MM.1S (cell line): ENCODE results near the gene PLEKHM3.

ENCODE experiments used
- EZH2phosphoT487 ChIP-seq: fragments of 300-600 bp; sonication (generic); IDR thresholded peaks from 2 replicates; pipeline ENCODE4 v1.6.1; 2018; ENCODE audit warnings: antibody characterized with exemption, low read length
- TF ChIP-seq, protein P1 (sequence below): fragments of 300-600 bp; sonication (generic); IDR thresholded peaks from 2 replicates; pipeline ENCODE4 v1.5.1; 2016; ENCODE audit warnings: antibody characterized with exemption, low read length, mixed read lengths

DNA sequence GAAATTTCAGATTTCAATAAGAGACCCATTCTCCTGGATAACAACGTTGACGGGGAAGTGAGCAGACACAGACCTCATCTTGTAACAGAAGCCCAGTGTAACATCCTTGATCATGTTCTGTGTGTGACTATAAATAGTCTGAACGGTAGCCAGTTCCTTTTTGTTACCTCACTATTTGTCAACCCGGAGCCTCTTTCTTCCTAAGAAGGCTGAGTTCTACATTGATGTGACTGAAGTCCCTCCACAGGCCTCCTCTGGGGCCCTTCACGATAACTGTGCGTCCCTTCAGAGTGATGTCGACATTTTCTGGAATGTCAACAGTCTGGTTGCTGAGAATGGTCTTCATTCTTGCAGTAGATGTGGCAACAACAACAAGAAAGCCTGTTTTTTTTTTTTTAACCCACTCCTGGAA is 6.3 kb upstream of the PLEKHM3 start:
- TF ChIP-seq, protein P1, sequence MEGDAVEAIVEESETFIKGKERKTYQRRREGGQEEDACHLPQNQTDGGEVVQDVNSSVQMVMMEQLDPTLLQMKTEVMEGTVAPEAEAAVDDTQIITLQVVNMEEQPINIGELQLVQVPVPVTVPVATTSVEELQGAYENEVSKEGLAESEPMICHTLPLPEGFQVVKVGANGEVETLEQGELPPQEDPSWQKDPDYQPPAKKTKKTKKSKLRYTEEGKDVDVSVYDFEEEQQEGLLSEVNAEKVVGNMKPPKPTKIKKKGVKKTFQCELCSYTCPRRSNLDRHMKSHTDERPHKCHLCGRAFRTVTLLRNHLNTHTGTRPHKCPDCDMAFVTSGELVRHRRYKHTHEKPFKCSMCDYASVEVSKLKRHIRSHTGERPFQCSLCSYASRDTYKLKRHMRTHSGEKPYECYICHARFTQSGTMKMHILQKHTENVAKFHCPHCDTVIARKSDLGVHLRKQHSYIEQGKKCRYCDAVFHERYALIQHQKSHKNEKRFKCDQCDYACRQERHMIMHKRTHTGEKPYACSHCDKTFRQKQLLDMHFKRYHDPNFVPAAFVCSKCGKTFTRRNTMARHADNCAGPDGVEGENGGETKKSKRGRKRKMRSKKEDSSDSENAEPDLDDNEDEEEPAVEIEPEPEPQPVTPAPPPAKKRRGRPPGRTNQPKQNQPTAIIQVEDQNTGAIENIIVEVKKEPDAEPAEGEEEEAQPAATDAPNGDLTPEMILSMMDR, result no peak
- TF ChIP-seq EZH2phosphoT487, result no peak
